Ishikawa (cell line): ENCODE measurements around the gene SMG7.

ENCODE experiments used
- CEBPB ChIP-seq: IDR thresholded peaks from 2 replicates; pipeline ENCODE4 v1.6.1; 2012
- CREB1 ChIP-seq: IDR thresholded peaks from 2 replicates; pipeline ENCODE4 v1.6.1; 2012; ENCODE audit warnings: low read depth
- EGR1 ChIP-seq: IDR thresholded peaks from 2 replicates; pipeline ENCODE4 v1.6.1; 2012
- EP300 ChIP-seq: IDR thresholded peaks from 2 replicates; pipeline ENCODE4 v1.6.1; 2012; ENCODE audit warnings: borderline replicate concordance
- FOXM1 ChIP-seq: IDR thresholded peaks from 2 replicates; pipeline ENCODE4 v1.6.1; 2012; ENCODE audit warnings: low read depth, borderline replicate concordance
- MAX ChIP-seq: IDR thresholded peaks from 2 replicates; pipeline ENCODE4 v1.6.1; 2012
- NFIC ChIP-seq: IDR thresholded peaks from 2 replicates; pipeline ENCODE4 v1.6.1; 2012
- RAD21 ChIP-seq: IDR thresholded peaks from 2 replicates; pipeline ENCODE4 v1.6.1; 2012; ENCODE audit warnings: low read depth
- REST ChIP-seq: IDR thresholded peaks from 2 replicates; pipeline ENCODE4 v1.6.1; 2012; ENCODE audit warnings: low read depth, mild to moderate bottlenecking
- TAF1 ChIP-seq: IDR thresholded peaks from 2 replicates; pipeline ENCODE4 v1.6.1; 2012; ENCODE audit warnings: low read depth, mild to moderate bottlenecking
- TCF12 ChIP-seq: IDR thresholded peaks from 2 replicates; pipeline ENCODE4 v1.6.1; 2012; ENCODE audit warnings: low read depth
- TEAD4 ChIP-seq: IDR thresholded peaks from 2 replicates; pipeline ENCODE4 v1.6.1; 2012
- YY1 ChIP-seq: IDR thresholded peaks from 2 replicates; pipeline ENCODE4 v1.6.1; 2012; ENCODE audit warnings: low read depth
- ZBTB7A ChIP-seq: IDR thresholded peaks from 2 replicates; pipeline ENCODE4 v1.6.1; 2012; ENCODE audit warnings: low read depth
- TF ChIP-seq, protein P1 (sequence below): IDR thresholded peaks from 2 replicates; pipeline ENCODE4 v1.6.1; 2012

SMG7 gene

GRCh38 chr1:183463566-183463965 is 8.7 kb upstream of the SMG7 start:
- no peak for TF ChIP-seq EGR1
- TF ChIP-seq TAF1, result no peak
- TF ChIP-seq TEAD4, result no peak
- TF ChIP-seq EP300, result no peak
- no peak for TF ChIP-seq REST
- TF ChIP-seq FOXM1, result no peak
- TF ChIP-seq TCF12, result no peak

DNA sequence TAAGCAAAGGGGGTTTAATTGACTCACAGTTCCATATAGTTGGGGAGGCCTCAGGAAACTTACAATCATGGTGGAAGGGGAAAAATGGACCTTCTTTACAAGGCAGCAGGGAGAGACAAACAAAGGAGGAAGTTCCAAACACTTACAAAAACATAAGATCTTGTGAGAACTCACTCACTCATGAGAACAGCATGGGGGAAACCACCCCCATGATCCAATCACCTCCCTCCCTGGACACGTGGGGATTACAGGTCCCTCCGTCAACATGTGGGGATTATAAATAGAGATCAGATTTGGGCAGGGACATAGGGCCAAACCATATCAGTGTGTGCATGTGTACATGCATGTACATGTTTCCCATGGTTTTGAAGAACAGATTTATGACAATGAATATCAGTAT is 5.5 kb upstream of the SMG7 start:
- TF ChIP-seq FOXM1, result no peak
- no peak for TF ChIP-seq TCF12
- no peak for TF ChIP-seq REST
- no peak for TF ChIP-seq NFIC
- no peak for TF ChIP-seq RAD21
- no peak for TF ChIP-seq CEBPB
- TF ChIP-seq EP300, result no peak
- TF ChIP-seq YY1, result no peak
- no peak for TF ChIP-seq ZBTB7A
- TF ChIP-seq, protein P1, sequence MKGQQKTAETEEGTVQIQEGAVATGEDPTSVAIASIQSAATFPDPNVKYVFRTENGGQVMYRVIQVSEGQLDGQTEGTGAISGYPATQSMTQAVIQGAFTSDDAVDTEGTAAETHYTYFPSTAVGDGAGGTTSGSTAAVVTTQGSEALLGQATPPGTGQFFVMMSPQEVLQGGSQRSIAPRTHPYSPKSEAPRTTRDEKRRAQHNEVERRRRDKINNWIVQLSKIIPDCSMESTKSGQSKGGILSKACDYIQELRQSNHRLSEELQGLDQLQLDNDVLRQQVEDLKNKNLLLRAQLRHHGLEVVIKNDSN, result no peak
- TF ChIP-seq MAX, result no peak
- TF ChIP-seq TAF1, result no peak
- no peak for TF ChIP-seq TEAD4
- TF ChIP-seq EGR1, result no peak
- TF ChIP-seq CREB1, result no peak

GRCh38 chr1:183467687-183468086 is 4.6 kb upstream of the SMG7 start:
- TF ChIP-seq TAF1 (no peak), TEAD4 (no peak), ZBTB7A (no peak), EGR1 (no peak), EP300 (no peak), FOXM1 (no peak), CREB1 (no peak), YY1 (no peak), MAX (no peak), REST (no peak), RAD21 (no peak), NFIC (no peak), CEBPB (no peak), TCF12 (no peak)
- TF ChIP-seq, protein P1, result no peak

DNA sequence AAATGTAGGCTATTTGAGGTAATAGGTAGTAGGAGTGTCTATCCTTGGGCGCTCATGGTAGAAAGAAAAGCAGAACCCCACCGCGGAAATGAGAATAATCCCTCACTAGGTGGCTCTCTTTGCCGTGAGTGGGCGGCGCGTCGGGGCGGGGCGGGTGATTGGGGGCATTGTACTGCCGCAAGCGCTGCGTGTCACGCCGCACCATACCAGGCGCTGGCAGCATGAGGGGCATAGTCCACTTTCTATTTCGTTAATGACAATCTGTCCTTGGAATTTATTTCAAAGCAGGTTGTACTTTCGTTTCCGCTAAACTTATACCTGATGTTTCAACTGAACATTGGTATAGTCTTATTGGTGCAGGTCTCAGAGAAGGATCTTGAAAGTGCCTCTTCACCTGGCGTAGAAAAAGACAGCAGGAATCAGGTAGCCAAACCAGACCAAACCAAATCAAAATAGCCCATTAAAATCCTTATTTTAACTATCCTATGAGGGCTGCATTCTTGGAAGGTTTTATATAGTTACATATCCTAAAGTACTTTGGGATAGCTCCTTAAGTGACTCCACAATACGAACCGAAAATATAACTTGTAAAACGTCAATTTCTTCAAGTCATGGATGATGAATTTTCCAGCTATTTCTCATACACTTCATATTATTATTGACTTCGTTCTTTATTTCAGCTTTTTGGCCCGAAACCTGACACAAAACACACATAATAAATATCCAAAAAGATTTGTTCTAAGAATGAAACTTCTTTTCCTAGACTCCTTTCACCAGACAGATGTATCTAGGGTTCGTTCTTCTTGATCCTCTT is 1.9 kb upstream of the SMG7 start:
- TF ChIP-seq TEAD4 (no peak), CREB1 (no peak), RAD21 (peak; percentile 64), EGR1 (peak; percentile 90), MAX (peak; percentile 51; the same call in 1 of the 2 replicates)
- TF ChIP-seq, protein P1, result no peak
